ENCODE measurements around the gene KCNK10.

DNA sequence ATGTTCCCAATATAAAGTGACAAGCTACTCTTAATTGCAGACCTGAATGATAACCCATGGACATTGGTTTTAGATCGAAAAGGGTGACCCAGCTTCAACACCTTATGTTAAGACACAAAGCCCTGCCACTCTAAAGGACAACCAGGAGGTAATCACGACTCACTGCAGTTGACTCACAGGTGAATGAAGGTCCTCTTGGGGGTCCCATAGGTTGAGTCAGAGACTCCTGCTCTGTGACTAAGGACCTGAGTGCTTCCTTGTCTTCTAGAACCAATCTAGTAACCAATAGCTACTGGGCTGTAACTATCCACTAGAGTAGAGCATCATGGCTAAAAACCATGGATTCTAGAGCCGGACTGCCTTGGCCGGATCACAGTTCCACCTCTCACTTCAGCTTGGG is 73.8 kb downstream of the KCNK10 start:
- TF ChIP-seq POLR2AphosphoS5 (IDR thresholded peaks at IDR 0.05) (no peak), EP300 (IDR thresholded peaks at IDR 0.05) (no peak), POLR2A (IDR thresholded peaks at IDR 0.05) (no peak)
- TF ChIP-seq, protein P1, sequence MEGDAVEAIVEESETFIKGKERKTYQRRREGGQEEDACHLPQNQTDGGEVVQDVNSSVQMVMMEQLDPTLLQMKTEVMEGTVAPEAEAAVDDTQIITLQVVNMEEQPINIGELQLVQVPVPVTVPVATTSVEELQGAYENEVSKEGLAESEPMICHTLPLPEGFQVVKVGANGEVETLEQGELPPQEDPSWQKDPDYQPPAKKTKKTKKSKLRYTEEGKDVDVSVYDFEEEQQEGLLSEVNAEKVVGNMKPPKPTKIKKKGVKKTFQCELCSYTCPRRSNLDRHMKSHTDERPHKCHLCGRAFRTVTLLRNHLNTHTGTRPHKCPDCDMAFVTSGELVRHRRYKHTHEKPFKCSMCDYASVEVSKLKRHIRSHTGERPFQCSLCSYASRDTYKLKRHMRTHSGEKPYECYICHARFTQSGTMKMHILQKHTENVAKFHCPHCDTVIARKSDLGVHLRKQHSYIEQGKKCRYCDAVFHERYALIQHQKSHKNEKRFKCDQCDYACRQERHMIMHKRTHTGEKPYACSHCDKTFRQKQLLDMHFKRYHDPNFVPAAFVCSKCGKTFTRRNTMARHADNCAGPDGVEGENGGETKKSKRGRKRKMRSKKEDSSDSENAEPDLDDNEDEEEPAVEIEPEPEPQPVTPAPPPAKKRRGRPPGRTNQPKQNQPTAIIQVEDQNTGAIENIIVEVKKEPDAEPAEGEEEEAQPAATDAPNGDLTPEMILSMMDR (IDR thresholded peaks at IDR 0.05), result no peak

Data from suprapubic skin (tissue), 4 donors.